Muscle of back (tissue), 11 donors: ENCODE measurements around the gene SMCHD1. TPM values are rescaled to one million over a fixed set of nuclear protein-coding genes. Genes with fewer than 3 reads are reported as not detected.
"Not testable (repeated sequence)": the region's sequence is repeated elsewhere in the genome, so short reads cannot be mapped to it uniquely, and the experiment has no call there.

Experiments
- DNase-seq, 3 donors: peaks; one replicate each; pipeline versions ENCODE4 v3.0.0 to v3.0.0-alpha.2; 2013
- polyA plus RNA-seq, 10 donors: library from polyadenylated mRNA; unstranded; fragments of 120-200 nt; gene quantifications; one replicate each; pipeline ENCODE4 v1.2.1, GENCODE V29; 2013; ENCODE audit not compliant: insufficient read length in 10 of 10

Gene SMCHD1
- polyA plus RNA-seq, 10 donors, result 28.9 to 50.4 (median 42.7) TPM

DNA sequence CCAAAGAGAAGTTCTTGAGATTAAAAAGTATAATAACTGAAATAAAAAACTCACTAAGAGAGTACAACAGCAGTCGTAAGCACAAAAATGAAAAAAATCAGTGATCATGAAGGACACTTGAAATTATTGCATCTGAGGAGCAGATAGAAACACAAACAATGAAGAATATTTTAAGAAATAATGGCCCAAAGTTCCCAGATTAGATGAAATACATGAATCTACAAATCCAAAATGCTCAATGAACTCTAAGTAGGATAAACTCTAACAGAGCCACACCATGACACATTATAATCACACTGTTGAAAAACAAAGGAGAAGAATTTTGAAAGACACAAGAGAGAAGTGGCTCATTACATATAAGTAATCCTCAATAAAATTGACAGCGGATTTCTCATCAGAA, 159.4 kb downstream of the SMCHD1 start:
- DNase-seq, result no peak

DNA sequence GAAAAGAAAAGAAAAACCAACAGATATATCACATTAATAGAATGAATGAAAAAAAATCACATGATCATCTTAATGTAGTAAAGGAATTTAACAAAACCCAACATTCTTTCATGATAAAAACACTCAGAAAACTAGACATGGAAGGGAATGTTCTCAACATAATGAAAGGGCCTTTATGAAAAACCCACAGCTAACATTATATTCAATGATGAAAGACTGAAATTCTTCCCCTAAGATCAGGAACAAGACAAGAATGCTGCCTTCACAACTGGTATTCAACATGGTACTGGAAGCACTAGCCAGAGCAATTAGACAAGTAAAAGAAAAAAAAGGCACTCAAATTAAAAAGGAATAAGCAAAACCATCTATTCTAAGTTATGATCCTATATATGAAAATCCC, 162.8 kb downstream of the SMCHD1 start:
- no peak for DNase-seq

- DNase-seq, result no peak
These were observed 166.2 kb downstream of the SMCHD1 start for GRCh38 chr18:2821695-2822094.

DNA sequence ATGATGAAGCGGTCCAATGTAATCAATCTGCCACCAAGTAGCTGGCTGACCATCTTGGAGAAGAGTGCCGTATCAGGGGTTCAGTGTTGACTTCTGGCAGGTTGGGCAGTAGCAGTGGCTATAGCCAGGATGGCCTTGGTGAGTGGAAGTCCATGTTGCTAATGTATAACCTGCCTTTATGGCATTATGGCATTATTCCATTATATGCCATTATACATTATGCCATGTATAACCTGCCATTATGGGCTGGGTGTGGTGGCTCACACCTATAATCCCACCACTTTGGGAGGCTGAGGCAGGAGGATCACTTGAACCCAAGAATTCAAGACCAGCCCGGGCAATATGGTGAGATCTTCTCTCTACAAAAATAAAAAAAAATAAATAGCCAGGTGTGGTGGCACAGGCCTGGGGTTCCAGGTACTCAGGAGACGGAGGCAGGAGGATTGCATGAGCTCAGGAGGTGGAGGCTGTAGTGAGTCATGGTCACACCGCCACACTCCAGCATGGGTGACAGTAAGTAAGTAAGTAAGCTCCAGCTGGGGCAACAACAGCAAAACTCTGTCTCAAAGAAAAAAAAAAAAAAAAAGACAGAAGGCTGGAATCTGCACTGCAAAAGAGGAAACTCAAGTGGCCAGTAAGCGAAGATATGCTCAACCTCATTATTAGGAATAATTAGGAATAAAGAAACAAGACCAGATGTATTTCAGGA, 166.8 kb downstream of the SMCHD1 start:
- no peak for DNase-seq

- DNase-seq, result no peak
These were observed 167.7 kb downstream of the SMCHD1 start for GRCh38 chr18:2823202-2823601.

GRCh38 chr18:2823966-2824365, 168.4 kb downstream of the SMCHD1 start:
- DNase-seq, result no peak

GRCh38 chr18:2824865-2825264, 169.3 kb downstream of the SMCHD1 start:
- DNase-seq, result no peak

DNA sequence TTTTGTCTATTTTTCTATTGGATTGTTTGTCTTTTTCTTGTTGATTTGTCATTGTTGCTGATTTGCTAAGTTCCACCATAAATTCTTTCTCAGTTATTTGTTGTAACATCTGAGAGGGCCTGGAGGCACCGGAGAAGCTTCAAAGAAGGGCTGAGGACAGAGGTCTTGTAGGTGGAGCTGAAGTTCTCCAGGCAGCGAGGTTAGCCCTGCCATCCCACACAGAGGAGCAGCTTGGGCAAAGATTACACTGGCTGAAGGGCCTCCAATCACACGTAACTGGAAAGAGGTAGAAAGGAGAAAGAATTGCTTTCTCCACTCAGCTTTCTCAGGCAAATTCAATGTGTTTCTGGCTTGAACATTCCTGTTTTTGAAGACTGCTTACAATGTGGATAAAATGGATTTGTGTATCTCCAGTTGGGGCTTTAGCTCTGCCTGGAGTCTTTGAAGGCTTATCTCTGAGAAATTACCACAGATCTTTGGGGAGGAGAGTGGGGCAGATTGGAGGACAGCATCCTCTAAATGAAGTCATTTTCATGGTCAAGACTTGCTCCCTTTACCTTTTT, 170.2 kb downstream of the SMCHD1 start:
- no peak for DNase-seq

GRCh38 chr18:2826581-2826980, 171.1 kb downstream of the SMCHD1 start:
- DNase-seq, result peak; percentile 23 to 52 (median 24)

- no peak for DNase-seq
These were observed 171.5 kb downstream of the SMCHD1 start for GRCh38 chr18:2827061-2827460.

DNA sequence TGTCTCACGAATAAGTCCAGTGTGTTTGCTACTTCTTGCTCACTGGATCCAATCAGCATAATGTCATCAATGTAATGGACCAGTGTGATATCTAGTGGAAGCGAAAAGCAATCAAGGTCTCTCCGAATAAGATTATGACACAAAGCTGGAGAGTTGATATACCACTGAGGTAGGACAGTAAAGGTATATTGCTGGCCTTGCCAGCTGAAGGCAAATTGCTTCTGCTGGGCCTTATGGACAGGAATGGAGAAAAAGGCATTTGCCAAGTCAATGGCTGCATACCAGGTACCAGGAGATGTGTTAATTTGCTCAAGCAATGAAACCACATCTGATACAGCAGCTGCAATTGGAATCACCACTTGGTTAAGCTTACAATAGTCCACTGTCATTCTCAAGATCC, 180.6 kb downstream of the SMCHD1 start:
- DNase-seq, result not testable (repeated sequence)

DNA sequence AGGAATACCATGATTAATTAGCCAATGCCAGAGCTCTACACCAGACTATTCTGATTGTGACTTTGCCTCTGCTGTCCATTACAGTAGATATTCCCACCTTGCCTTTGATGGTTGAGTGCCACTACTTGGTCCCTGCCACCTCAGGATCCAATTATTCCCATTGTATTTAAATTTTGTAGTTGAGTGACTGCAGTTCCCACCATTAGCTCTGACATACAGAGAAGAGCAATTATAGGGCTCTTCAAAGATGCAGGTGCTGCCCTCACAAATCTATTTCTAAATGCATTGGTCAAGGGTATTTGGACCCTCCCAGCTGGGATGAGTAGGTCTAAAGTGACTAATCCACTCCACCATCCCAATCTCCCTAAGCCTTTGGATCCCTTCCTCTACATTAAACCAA, 181.8 kb downstream of the SMCHD1 start:
- not testable (repeated sequence) for DNase-seq

GRCh38 chr18:2839202-2839601, 183.7 kb downstream of the SMCHD1 start:
- no peak for DNase-seq

DNA sequence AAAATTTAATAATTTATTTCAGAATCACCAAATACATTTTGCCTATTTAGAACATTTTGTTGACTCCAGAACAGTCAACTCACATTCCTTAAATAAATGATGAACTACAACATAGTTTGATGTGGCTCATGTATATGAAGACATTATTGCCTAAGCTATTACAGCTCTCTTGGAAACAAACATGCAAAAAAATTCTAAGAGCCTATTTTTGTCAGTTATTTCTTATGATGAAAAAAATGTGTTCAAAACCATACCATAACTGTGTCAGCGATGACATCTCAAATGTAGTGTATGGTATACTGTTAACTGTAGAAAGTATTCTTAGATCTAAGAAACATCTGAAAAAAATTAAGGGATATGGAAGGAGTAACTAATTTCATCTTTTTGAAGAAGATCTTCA, 185.0 kb downstream of the SMCHD1 start:
- DNase-seq, result peak in 1 of 3 donors; percentile 9

GRCh38 chr18:2843146-2843545, 187.6 kb downstream of the SMCHD1 start:
- no peak for DNase-seq

DNA sequence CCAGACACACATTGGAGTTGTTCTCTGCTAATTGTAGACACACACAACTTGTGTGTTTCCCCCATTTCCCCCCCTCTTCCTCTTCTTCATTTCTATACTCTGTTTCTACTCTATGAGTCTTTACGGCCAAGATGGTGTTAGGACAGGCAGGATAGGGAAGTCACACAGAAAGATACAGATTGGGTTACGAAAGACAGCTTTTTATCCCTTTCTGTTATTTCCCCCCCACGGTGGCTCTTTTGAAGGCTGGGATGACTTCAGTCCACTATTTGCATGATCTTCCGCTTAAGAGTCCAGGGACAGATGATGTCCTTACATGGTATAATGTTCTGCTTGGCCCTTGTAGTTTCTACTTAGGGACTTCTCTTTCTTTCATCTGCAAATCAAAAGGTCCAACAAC, 189.6 kb downstream of the SMCHD1 start:
- DNase-seq, result peak in 1 of 3 donors; percentile 23

DNA sequence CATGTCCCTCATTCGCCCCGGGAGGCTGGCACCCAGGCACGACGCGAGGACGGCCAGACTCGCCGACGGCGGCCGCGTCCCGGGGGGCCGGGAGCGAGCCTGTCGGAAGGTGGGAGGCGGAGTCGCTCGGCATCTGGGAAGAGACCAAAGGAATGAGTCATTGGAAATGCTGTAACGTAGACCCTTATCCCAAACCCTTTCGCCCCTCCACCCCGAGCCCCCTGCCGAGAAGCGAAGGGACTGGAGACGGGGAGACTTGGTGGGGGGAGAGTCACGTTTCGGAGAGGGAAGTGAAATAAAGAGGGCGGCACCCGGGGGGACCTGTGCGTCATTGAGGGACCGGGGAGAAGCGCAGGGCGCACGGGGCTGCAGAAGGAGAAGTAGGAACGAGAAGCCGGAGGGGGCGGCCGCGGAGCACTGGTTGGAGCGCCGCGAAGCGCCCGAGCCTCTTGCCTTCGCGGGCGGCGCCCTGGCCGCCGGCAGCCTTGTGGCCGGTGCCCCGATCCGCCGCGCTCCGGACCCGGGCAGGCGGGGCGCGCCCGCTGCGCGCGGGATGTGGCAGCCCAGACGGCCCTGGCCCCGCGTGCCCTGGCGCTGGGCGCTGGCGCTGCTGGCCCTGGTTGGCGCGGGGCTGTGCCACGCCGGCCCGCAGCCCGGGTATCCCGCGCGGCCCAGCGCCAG, 191.2 kb downstream of the SMCHD1 start, which contains the start of gene EMILIN2:
TSS of gene EMILIN2 (plus strand) at position 371 of the 681 bp plus-strand sequence. CDS start at position 554, 183 bp downstream.
- peak; percentile 75 to 94 (median 81) for DNase-seq

GRCh38 chr18:2847317-2848246, 192.1 kb downstream of the SMCHD1 start:
- DNase-seq, result peak in 2 of 3 donors; percentile 52 to 81

DNA sequence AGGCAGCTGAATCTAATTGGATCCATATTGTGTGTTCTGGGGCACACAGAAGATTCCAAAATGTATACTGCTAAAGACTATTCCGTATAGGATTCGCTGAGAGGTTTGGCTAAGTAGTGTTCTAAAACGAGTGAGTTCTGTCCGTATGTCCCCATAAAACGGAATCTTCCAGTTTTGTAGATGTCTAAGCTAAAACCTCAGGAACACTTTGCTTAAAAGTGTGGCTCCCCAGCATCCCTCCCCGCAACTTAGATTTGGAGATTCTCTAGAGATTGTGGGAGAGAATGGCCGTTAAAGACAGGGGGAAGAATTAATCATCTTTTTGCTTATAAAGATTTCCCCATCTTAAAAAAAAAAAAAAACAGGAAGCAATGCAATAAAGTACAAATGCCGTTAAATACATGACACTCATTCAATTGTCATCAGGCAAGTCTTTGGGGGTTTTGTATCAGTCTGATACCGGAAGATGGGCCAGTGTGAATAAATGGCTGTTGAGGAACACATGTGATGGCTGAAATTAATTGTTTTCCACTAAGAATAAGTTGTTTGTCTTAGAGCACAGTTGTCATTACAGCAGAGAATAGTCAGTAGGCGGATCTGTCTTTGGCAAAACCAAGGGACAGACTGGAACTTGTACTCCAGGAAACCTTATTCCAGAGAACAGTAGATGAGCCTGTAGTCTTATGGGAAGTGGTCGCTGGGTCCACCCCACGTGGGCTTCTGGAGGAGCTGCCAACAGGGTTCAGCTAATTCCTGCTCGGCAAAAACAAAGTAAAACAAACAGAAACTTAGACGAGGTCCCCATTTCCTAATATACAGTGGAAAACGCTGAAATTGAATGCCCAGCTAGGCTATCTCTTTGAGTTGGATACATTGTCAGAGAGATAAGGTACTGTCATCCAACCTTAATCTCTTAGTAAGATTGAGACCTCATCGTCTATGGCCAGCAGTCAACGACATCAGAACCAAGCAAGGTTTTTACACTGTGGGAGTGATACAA, 193.0 kb downstream of the SMCHD1 start:
- peak in 2 of 3 donors; percentile 35 to 64 for DNase-seq

- DNase-seq, result no peak
These were observed 195.3 kb downstream of the SMCHD1 start for GRCh38 chr18:2850816-2851215.

- DNase-seq, result no peak
These were observed 196.2 kb downstream of the SMCHD1 start for GRCh38 chr18:2851771-2852170.
